Activated CD4-positive, alpha-beta T cell treated with anti-CD3 and anti-CD28 coated beads for 36 hours (primary cell): ENCODE results near the gene MYLIP. TPM values are rescaled to one million over a fixed set of nuclear protein-coding genes. Genes with fewer than 3 reads are reported as not detected.

ENCODE experiments used
- ATAC-seq: fragments of 200-7000 bp; cut with Tn5 transposase; one replicate; pipeline ENCODE4 v1.10.0; 2021; ENCODE audit warnings: mild to moderate bottlenecking, moderate library complexity
- CTCF ChIA-PET: fragments of 350-600 bp; sonication (Branson Sonifier 250); formaldehyde crosslinking; loops from one replicate; lab custom pipeline; 2021; ENCODE audit warnings: antibody characterized with exemption; lab: Charles Lee
- POLR2A ChIA-PET: fragments of 350-600 bp; sonication (Branson Sonifier 250); formaldehyde crosslinking; loops from one replicate; lab custom pipeline; 2021; ENCODE audit warnings: antibody characterized with exemption, inconsistent platforms; lab: Charles Lee
- DNase-seq: peaks from one replicate; pipeline ENCODE4 v3.0.0-alpha.2; 2020
- H3K27ac Mint-ChIP-seq: one replicate; pipeline ENCODE4 v1.8.0; 2021; ENCODE audit warnings: mixed read lengths
- H3K27me3 Mint-ChIP-seq: one replicate; pipeline ENCODE4 v1.8.0; 2021; ENCODE audit warnings: mixed read lengths
- H3K36me3 Mint-ChIP-seq: one replicate; pipeline ENCODE4 v1.8.0; 2021; ENCODE audit warnings: low read depth, mixed read lengths
- H3K4me1 Mint-ChIP-seq: one replicate; pipeline ENCODE4 v1.8.0; 2021; ENCODE audit warnings: mixed read lengths
- H3K4me3 Mint-ChIP-seq: one replicate; pipeline ENCODE4 v1.8.0; 2021; ENCODE audit warnings: mild to moderate bottlenecking, moderate library complexity, mixed read lengths
- H3K9me3 Mint-ChIP-seq: one replicate; pipeline ENCODE4 v1.8.0; 2021; ENCODE audit warnings: low read depth, mixed read lengths
- intact Hi-C, 2 experiments: fragments of 100-400 bp; cut with DNase I in 1 of 2; cut with micrococcal nuclease in 1 of 2; formaldehyde crosslinking; loops; one replicate each; pipeline versions ENCODE4 v1.14.2 to v1.15.1; 2022 to 2024; cut with DNase I, micrococcal nuclease
- microRNA-seq: library from miRNA; unstranded; fragments of <30 nt; microRNA quantifications from one replicate; pipeline ENCODE4 v1.2.0, GENCODE V29; 2021; ENCODE audit warnings: borderline replicate concordance
- total RNA-seq, 2 experiments: library from RNA; stranded (reverse); gene quantifications; one replicate each; pipeline ENCODE4 v1.2.3, GENCODE V29; 2021

Gene MYLIP
- total RNA-seq, 2 experiments from 2014 or later, result 9.2 to 10.6 TPM

DNA sequence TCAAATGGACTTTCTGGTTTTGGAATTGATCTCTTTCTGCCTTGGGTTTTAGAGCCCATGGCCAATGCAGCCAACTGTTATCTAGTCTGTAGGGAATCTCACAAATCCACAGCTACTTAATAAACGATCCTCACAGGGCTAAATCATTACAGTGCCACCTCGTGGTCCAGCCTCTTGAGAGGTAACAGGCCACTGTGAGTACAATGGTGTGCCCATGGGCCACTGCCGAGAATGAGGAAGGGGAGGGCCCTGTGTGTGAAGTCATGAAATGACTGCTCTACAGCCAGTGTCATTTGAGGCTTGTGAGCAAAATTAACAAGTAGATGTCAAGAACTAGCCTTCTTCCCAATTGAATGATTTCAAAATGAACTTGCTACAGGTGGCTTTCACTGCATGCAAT, 55.2 kb downstream of the MYLIP start:
- no peak overlapping the region for H3K27ac Mint-ChIP-seq
- intact Hi-C loops, result loop anchor here (5.0 kb wide), 2 partner anchors 272 to 292 kb away; no protein-coding TSS in a partner anchor
- no peak for ATAC-seq

DNA sequence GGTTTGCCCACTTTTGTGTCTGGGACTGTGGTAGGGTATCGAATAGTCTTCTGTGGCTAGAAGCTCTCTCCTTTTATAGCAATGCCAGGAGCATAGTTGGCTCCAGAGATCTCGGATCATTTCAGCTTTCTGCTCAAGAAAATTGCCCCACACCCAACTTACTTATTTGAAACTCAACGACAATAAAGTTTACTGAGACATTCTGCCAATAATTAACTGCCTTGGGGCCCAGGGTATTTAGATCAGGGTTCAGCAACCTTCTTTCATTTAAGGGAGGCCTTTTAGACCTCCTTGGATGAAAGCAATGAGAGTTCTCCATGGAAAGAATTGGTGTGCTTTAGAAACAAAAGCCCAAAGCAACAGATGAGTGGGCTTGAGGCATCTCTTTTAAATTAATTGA, 55.7 kb downstream of the MYLIP start:
- Mint-ChIP-seq H3K36me3 (peaks cover 10% of the 10 kb centered on the region), H3K4me3 (no peak overlapping the region), H3K27me3 (peaks cover 2% of the 10 kb centered on the region), H3K4me1 (peaks cover 21% of the 10 kb centered on the region), H3K27ac (no peak overlapping the region), H3K9me3 (peaks cover 12% of the 10 kb centered on the region)
- no peak for ATAC-seq
- CTCF ChIA-PET, result no interaction called here
- no peak for DNase-seq
- POLR2A ChIA-PET, result no interaction called here
- intact Hi-C loops, result loop anchor here (5.0 kb wide), 2 partner anchors 272 to 292 kb away; no protein-coding TSS in a partner anchor

More for the DNA sequence above, 55.2 kb downstream of the MYLIP start:
- ChIA-PET CTCF (interaction anchor here (1.3 to 3.2 kb wide), 3 partner anchors 11 to 57 kb away, joined by 5 to 21 read pairs (median 6); no protein-coding TSS in a partner anchor), POLR2A (no interaction called here)
- H3K27me3 Mint-ChIP-seq, result peaks cover 2% of the 10 kb centered on the region
- H3K4me1 Mint-ChIP-seq, result peaks cover 21% of the 10 kb centered on the region
- no peak overlapping the region for H3K4me3 Mint-ChIP-seq
- peak; percentile 44 for DNase-seq
- peaks cover 10% of the 10 kb centered on the region for H3K36me3 Mint-ChIP-seq
- peaks cover 12% of the 10 kb centered on the region for H3K9me3 Mint-ChIP-seq

DNA sequence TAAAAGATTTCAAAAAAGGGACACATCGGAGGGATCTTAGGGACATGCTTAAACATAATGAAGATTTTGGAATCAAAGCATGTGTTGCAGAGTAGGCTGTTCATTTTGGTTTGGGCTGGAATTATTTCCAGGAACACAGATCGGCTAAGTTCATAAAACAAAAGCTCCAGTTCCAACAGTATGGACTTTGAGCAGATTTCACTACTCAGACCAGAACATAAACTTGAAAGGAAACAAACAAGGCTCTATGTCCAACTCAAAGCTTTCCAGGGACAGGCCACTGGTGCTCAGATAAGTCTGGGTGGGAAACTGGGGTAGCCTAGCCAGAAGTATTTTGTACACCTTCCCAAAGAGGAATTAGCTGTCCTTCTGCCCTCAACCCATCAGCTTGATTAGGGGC, 58.3 kb downstream of the MYLIP start:
- peaks cover 6% of the 10 kb centered on the region for H3K27me3 Mint-ChIP-seq
- H3K36me3 Mint-ChIP-seq, result no peaks in the 10 kb centered on the region
- DNase-seq (no peak), ATAC-seq (no peak)
- intact Hi-C loops, result no loop called here
- POLR2A ChIA-PET, result no interaction called here
- CTCF ChIA-PET, result interaction anchor here (0.8 to 4.0 kb wide), 2 partner anchors 18 to 337 kb away, joined by 3 to 27 read pairs; no protein-coding TSS in a partner anchor
- H3K4me1 Mint-ChIP-seq, result peaks cover 6% of the 10 kb centered on the region
- H3K27ac Mint-ChIP-seq, result no peak overlapping the region
- H3K9me3 Mint-ChIP-seq, result no peaks in the 10 kb centered on the region
- H3K4me3 Mint-ChIP-seq, result no peak overlapping the region

DNA sequence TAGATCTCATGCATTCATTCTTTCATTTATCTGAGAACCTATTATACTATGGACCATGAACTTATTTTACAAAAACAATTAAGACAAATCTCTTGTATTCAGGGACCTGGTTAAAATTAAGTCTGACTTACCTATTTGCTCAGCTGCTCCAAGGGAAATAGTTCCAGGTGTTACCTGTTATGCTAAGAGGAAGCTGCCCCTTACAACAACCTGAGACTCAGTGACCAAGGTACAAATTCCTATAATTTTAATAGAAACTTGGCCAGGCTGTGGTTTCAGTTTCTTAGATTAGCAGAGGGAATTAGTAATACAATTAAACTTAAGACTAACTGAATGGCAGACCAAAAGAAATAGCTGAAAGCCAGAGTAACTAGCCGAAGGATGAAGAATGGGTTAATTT, 61.3 kb downstream of the MYLIP start:
- ChIA-PET CTCF (interaction anchor here (0.6 to 4.0 kb wide), 5 partner anchors 10 to 499 kb away, joined by 3 to 27 read pairs (median 3); no protein-coding TSS in a partner anchor), POLR2A (no interaction called here)
- Mint-ChIP-seq H3K4me3 (no peak overlapping the region), H3K27me3 (peaks cover 10% of the 10 kb centered on the region), H3K27ac (no peak overlapping the region), H3K9me3 (no peaks in the 10 kb centered on the region), H3K36me3 (no peaks in the 10 kb centered on the region), H3K4me1 (no peaks in the 10 kb centered on the region)
- intact Hi-C loops, result loop anchor here in 1 of 2 experiments (5.0 kb wide), 1 partner anchor 198 kb away; no protein-coding TSS in a partner anchor
- DNase-seq (no peak), ATAC-seq (no peak)

DNA sequence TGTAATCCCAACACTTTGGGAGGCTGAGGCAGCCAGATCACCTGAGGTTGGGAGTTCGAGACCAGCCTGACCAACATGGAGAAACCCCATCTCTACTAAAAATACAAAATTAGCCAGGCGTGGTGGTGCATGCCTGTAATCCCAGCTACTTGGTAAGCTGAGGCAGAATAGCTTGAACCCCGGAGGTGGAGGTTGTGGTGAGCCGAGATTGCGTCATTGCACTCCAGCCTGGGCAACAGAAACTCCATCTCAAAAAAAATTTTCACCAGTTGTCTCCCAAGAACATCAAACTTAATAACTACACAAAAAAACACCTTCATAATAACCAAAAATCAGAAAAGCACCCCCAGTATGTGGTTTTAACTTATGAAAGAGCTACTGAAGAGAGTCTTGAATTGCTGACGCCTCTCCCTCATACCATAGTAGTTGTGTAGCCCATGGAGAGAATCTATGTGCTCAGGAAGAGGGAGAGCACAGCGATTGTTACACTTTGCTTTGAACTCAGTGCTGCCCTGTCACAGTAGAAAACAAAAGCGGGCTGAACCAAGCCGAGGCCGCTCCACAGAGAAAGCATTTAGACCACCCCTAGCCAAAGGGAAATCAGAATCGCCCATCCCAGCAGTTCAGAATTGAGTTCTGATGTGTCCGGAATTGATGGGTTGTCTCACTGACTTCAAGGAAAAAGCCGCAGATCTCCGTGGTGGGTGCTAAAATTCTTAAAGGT, 67.5 kb downstream of the MYLIP start:
- H3K4me1 Mint-ChIP-seq, result no peaks in the 10 kb centered on the region
- H3K9me3 Mint-ChIP-seq, result no peaks in the 10 kb centered on the region
- no peak overlapping the region for H3K27ac Mint-ChIP-seq
- H3K4me3 Mint-ChIP-seq, result no peak overlapping the region
- intact Hi-C loops, result no loop called here
- peaks cover 10% of the 10 kb centered on the region for H3K27me3 Mint-ChIP-seq
- ATAC-seq, result no peak
- H3K36me3 Mint-ChIP-seq, result no peaks in the 10 kb centered on the region
- DNase-seq, result no peak
- ChIA-PET CTCF (interaction anchor here (0.8 to 1.8 kb wide), 4 partner anchors 9 to 210 kb away, joined by 3 to 5 read pairs (median 5); no protein-coding TSS in a partner anchor), POLR2A (interaction anchor here (0.7 kb wide), 1 partner anchor 21 kb away, joined by 3 read pairs; no protein-coding TSS in a partner anchor)

DNA sequence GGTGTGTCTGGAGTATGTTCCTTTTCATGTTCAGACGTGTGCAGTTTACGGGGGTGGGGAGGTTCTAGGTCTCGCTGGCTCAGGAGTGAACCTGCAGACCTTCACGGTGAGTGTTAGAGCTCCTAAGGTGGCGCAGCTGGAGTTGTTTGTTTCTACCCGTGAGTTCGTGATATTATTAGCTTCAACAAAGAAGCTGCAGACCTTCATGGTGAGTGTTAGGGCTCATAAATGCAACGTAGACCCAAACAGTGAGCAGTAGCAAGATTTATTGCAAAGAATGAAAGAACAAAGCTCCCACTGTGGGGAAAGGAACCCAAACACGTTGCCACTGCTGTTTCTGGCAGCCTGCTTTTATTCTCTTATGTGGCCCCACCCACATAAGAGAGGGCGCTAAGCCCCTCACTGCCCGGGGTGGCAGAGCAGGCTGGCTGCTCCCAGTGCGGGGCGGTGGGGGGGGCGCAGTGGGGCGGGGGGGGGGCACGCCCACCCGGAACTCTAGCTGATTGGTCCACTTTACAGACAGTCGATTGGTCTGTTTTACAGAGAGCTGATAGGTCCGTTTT, 68.2 kb downstream of the MYLIP start:
- Mint-ChIP-seq H3K27me3 (peaks cover 10% of the 10 kb centered on the region), H3K4me1 (no peaks in the 10 kb centered on the region), H3K9me3 (no peaks in the 10 kb centered on the region), H3K4me3 (no peak overlapping the region), H3K36me3 (no peaks in the 10 kb centered on the region), H3K27ac (no peak overlapping the region)
- DNase-seq (no peak), ATAC-seq (no peak)
- ChIA-PET CTCF (interaction anchor here (0.6 to 4.3 kb wide), 5 partner anchors 9 to 358 kb away, joined by 3 to 21 read pairs (median 3); no protein-coding TSS in a partner anchor), POLR2A (no interaction called here)
- intact Hi-C loops, result no loop called here

Small RNAs within 50 kb of the gene (microRNA-seq; reads per million reads assigned to microRNA genes)
- gene MIR4639, result not detected

Other genes starting within 250 kb of the MYLIP start
- 1 to 10 TPM; 1.4 to 1.6 TPM for gene GMPR, start 109.5 kb downstream of the MYLIP start, total RNA-seq